ENCODE measurements around the gene CACNA2D4.
"Not testable (repeated sequence)": the region's sequence is repeated elsewhere in the genome, so short reads cannot be mapped to it uniquely, and the experiment has no call there.

GRCh38 chr12:1945502-1945901, 27.1 kb upstream of the CACNA2D4 start:
- not testable (repeated sequence) for TF ChIP-seq SPI1, POLR2A, POLR2AphosphoS5, TAF1, POU2F2 (IDR thresholded peaks at IDR 0.05; ENCODE audit: low read depth, low read length)

Data from GM12891 (cell line).